CD14-positive monocyte (primary cell): ENCODE results near the gene FRMD3. TPM values are rescaled to one million over a fixed set of nuclear protein-coding genes. Genes with fewer than 3 reads are reported as not detected.

Source experiments
- DNase-seq, 3 donors: peaks; one replicate each; pipeline ENCODE4 v3.0.0-alpha.2; 2011 to 2022
- H2AFZ ChIP-seq: 2 replicates; pipeline ENCODE4 v1.6.0; 2012; ENCODE audit warnings: mild to moderate bottlenecking, low read depth, low read length, inconsistent platforms; ENCODE audit not compliant: insufficient read depth, poor library complexity, severe bottlenecking
- H3K27ac ChIP-seq, 2 donors: 1 replicate in 1 of 2; 2 replicates in 1 of 2; pipeline ENCODE4 v1.5.1; 2012 to 2013; ENCODE audit warnings: low read length in 2 of 2, control low read depth in 1 of 2, inconsistent platforms in 1 of 2, low read depth in 1 of 2, mild to moderate bottlenecking in 1 of 2
- H3K27me3 ChIP-seq, 2 donors: one replicate each; pipeline versions ENCODE4 v1.6.0 to v1.6.1; 2011 to 2013; ENCODE audit warnings: low read length in 2 of 2; ENCODE audit not compliant: control insufficient read depth in 2 of 2, insufficient read depth in 2 of 2
- H3K36me3 ChIP-seq, 2 donors: replicated peaks in 1 of 2; 1 replicate in 1 of 2; 2 replicates in 1 of 2; pipeline versions ENCODE4 v1.5.1 to v1.6.1; 2012 to 2013; ENCODE audit warnings: low read length in 2 of 2, control low read depth in 1 of 2, inconsistent platforms in 1 of 2, mild to moderate bottlenecking in 1 of 2; ENCODE audit not compliant: insufficient read depth in 2 of 2, control insufficient read depth in 1 of 2
- H3K4me1 ChIP-seq, 2 donors: 1 replicate in 1 of 2; 2 replicates in 1 of 2; pipeline versions ENCODE4 v1.5.1 to v1.6.1; 2012 to 2013; ENCODE audit warnings: low read length in 2 of 2, control low read depth in 1 of 2, inconsistent platforms in 1 of 2, mild to moderate bottlenecking in 1 of 2, moderate library complexity in 1 of 2; ENCODE audit not compliant: insufficient read depth in 2 of 2, control insufficient read depth in 1 of 2
- H3K4me2 ChIP-seq: replicated peaks from 2 replicates; pipeline ENCODE3; 2012; ENCODE audit warnings: low read length, moderate library complexity, mild to moderate bottlenecking; ENCODE audit not compliant: poor library complexity, severe bottlenecking; ENCODE audit errors: extremely low read depth
- H3K4me3 ChIP-seq, 3 experiments: fragments of 200-600 bp in 1 of 3; sonication (generic) in 1 of 3; replicated peaks in 1 of 3; 1 replicate in 2 of 3; 2 replicates in 1 of 3; pipeline ENCODE4 v1.5.1; 2011 to 2013; ENCODE audit warnings: low read length in 3 of 3, mild to moderate bottlenecking in 3 of 3, control low read depth in 2 of 3, low read depth in 2 of 3, inconsistent platforms in 1 of 3, moderate library complexity in 1 of 3
- H3K79me2 ChIP-seq: 2 replicates; pipeline ENCODE4 v1.6.0; 2012; ENCODE audit warnings: mild to moderate bottlenecking, control low read depth, inconsistent platforms, low read length, moderate library complexity; ENCODE audit not compliant: insufficient read depth
- H3K9ac ChIP-seq: 2 replicates; pipeline ENCODE4 v1.6.0; 2017; ENCODE audit warnings: low read length, mild to moderate bottlenecking; ENCODE audit not compliant: insufficient read depth, poor library complexity, severe bottlenecking
- H3K9me3 ChIP-seq, 2 donors: replicated peaks in 1 of 2; 1 replicate in 1 of 2; 2 replicates in 1 of 2; pipeline versions ENCODE4 v1.5.1 to v1.6.1; 2012 to 2013; ENCODE audit warnings: low read length in 2 of 2, control low read depth in 1 of 2; ENCODE audit not compliant: control insufficient read depth in 1 of 2, insufficient read depth in 1 of 2
- H4K20me1 ChIP-seq: 2 replicates; pipeline ENCODE4 v1.6.0; 2012; ENCODE audit warnings: mild to moderate bottlenecking, low read length, control low read depth, moderate library complexity; ENCODE audit not compliant: insufficient read depth
- H3K27ac Mint-ChIP-seq, 7 donors: one replicate each; pipeline ENCODE4 v1.8.0; 2020; ENCODE audit warnings: mild to moderate bottlenecking in 7 of 7, mixed read lengths in 7 of 7, moderate library complexity in 6 of 7, inconsistent platforms in 2 of 7
- H3K27me3 Mint-ChIP-seq, 3 donors: one replicate each; pipeline ENCODE4 v1.8.0; 2021 to 2022; ENCODE audit warnings: low read depth in 3 of 3, mild to moderate bottlenecking in 3 of 3, mixed read lengths in 3 of 3, moderate library complexity in 3 of 3, inconsistent platforms in 1 of 3
- H3K36me3 Mint-ChIP-seq, 2 donors: one replicate each; pipeline ENCODE4 v1.8.0; 2020; ENCODE audit warnings: mixed read lengths in 2 of 2, inconsistent platforms in 1 of 2, mild to moderate bottlenecking in 1 of 2
- H3K4me1 Mint-ChIP-seq: one replicate; pipeline ENCODE4 v1.8.0; 2020; ENCODE audit warnings: mild to moderate bottlenecking, mixed read lengths
- H3K4me3 Mint-ChIP-seq, 2 donors: one replicate each; pipeline ENCODE4 v1.8.0; 2020; ENCODE audit warnings: mild to moderate bottlenecking in 2 of 2, mixed read lengths in 2 of 2, moderate library complexity in 1 of 2
- H3K9me3 Mint-ChIP-seq, 7 donors: one replicate each; pipeline ENCODE4 v1.8.0; 2020 to 2022; ENCODE audit warnings: mixed read lengths in 7 of 7, mild to moderate bottlenecking in 6 of 7, moderate library complexity in 6 of 7, inconsistent platforms in 2 of 7
- WGBS: methylation state at CpG from one replicate; pipeline ENCODE4 v1.1.5; 2013; ENCODE audit warnings: missing lambda C conversion rate; ENCODE audit not compliant: insufficient coverage; 5-methylcytosine and 5-hydroxymethylcytosine counted together
- intact Hi-C, 2 donors: fragments of 100-400 bp; cut with micrococcal nuclease; formaldehyde crosslinking; loops; one replicate each; pipeline versions ENCODE4 v1.15.0 to v1.15.1; 2023
- polyA plus RNA-seq, 3 donors: library from polyadenylated mRNA; depleted of rRNA in 1 of 3; unstranded in 2 of 3; stranded (reverse) in 1 of 3; fragments of 300-500 nt in 2 of 3; fragments of >200 nt in 1 of 3; fragmentation: Illumina TruSeq in 2 of 3; gene quantifications; 1 replicate in 2 of 3; 2 replicates in 1 of 3; pipeline ENCODE4 v1.2.3, GENCODE V29; 2012 to 2021
- TF ChIP-seq, protein P1 (sequence below): fragments of 200-600 bp; IDR thresholded peaks from one replicate; pipeline ENCODE4 v1.8.0; 2022; ENCODE audit warnings: antibody characterized with exemption, mild to moderate bottlenecking

FRMD3 gene
- polyA plus RNA-seq, 3 donors = 2.8 to 9.8 (median 4.2) TPM

DNA sequence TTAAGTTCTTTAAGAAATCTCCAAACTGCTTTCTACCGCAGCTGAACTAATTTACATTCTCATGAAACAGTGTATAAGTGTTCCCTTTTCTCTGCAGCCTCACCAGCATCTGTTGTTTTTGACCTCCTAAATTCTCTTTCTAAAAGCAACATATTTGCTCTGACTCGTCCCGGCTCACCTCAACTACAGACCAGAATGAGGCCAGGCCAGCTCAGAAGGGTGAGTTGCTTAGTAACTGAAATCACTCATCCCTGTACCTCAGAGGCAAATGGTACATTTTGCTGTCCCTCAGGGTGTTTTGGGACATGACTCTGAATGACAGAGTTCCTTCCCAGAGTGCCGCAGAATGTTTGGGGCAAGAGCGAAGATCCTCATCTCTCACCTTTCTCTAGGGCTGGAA, 127.5 kb downstream of the FRMD3 start:
- H3K4me2 ChIP-seq = no peak overlapping the region
- intact Hi-C loops = no loop called here
- H3K27ac Mint-ChIP-seq = no peak overlapping the region
- H3K27ac ChIP-seq = no peak overlapping the region
- 96% methylated on average over 4 of the region's 5 CpGs for WGBS
- no peaks in the 10 kb centered on the region for H3K36me3 ChIP-seq
- H3K27me3 ChIP-seq = no peaks in the 10 kb centered on the region
- no peak overlapping the region for H3K4me3 Mint-ChIP-seq
- peaks cover 0 to 3% (median 0%) of the 10 kb centered on the region in 3 donors for H3K27me3 Mint-ChIP-seq
- H3K9me3 Mint-ChIP-seq = peaks cover 9 to 26% (median 17%) of the 10 kb centered on the region in 7 donors
- H3K4me1 ChIP-seq = peaks cover 19 to 24% of the 10 kb centered on the region in 2 donors
- H3K9me3 ChIP-seq = peaks cover 6 to 24% of the 10 kb centered on the region in 2 donors
- H3K4me3 ChIP-seq = no peak overlapping the region
- H4K20me1 ChIP-seq = no peaks in the 10 kb centered on the region
- H3K79me2 ChIP-seq = no peaks in the 10 kb centered on the region
- H3K4me1 Mint-ChIP-seq = peaks cover 27% of the 10 kb centered on the region
- TF ChIP-seq, protein P1, sequence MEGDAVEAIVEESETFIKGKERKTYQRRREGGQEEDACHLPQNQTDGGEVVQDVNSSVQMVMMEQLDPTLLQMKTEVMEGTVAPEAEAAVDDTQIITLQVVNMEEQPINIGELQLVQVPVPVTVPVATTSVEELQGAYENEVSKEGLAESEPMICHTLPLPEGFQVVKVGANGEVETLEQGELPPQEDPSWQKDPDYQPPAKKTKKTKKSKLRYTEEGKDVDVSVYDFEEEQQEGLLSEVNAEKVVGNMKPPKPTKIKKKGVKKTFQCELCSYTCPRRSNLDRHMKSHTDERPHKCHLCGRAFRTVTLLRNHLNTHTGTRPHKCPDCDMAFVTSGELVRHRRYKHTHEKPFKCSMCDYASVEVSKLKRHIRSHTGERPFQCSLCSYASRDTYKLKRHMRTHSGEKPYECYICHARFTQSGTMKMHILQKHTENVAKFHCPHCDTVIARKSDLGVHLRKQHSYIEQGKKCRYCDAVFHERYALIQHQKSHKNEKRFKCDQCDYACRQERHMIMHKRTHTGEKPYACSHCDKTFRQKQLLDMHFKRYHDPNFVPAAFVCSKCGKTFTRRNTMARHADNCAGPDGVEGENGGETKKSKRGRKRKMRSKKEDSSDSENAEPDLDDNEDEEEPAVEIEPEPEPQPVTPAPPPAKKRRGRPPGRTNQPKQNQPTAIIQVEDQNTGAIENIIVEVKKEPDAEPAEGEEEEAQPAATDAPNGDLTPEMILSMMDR = no peak
- no peak overlapping the region for H3K9ac ChIP-seq
- DNase-seq = no peak
- H3K36me3 Mint-ChIP-seq = peaks cover 8 to 13% of the 10 kb centered on the region in 2 donors
- H2AFZ ChIP-seq = no peak overlapping the region

DNA sequence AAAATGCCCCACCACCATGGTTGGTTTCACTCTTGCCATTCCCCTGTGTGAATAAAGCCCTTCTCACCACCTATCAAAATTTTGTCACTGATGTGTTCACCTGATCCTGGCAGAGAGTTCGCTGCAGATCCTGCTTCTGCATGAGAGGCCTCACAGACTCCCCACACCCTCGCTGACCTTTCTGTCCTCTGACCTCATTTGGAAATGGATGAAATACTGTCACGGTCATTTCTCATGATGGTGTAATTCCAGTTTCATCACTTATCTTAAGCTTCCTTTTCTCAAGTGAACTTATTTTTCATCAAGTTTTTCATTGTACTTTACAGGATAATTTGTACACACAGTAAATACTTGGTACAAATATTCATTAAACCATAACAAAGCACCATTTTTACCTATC, 131.3 kb downstream of the FRMD3 start:
- peak; percentile 71 to 76 (median 75) for DNase-seq
- peak overlapping the region in 1 of 2 donors; percentile 78 for H3K27ac ChIP-seq
- no peaks in the 10 kb centered on the region for H3K27me3 Mint-ChIP-seq
- peak overlapping the region in 1 of 2 donors; percentile 47 for H3K4me3 Mint-ChIP-seq
- intact Hi-C loops = loop anchor here in 1 of 2 donors (10.0 kb wide), 1 partner anchor 68 kb away; no protein-coding TSS in a partner anchor
- H3K27me3 ChIP-seq = no peaks in the 10 kb centered on the region
- H4K20me1 ChIP-seq = no peaks in the 10 kb centered on the region
- H3K36me3 ChIP-seq = no peaks in the 10 kb centered on the region
- peak overlapping the region; percentile 52 to 93 (median 83) for H3K27ac Mint-ChIP-seq
- peak overlapping the region; percentile 48 for H3K4me2 ChIP-seq
- no peak overlapping the region for H2AFZ ChIP-seq
- H3K36me3 Mint-ChIP-seq = peaks cover 2 to 6% of the 10 kb centered on the region in 2 donors
- H3K79me2 ChIP-seq = no peaks in the 10 kb centered on the region
- TF ChIP-seq, protein P1 = no peak
- WGBS = 50% methylated on average over 1 of the region's 3 CpGs
- H3K9me3 Mint-ChIP-seq = peaks cover 9 to 23% (median 13%) of the 10 kb centered on the region in 7 donors
- peaks cover 19 to 26% of the 10 kb centered on the region in 2 donors for H3K4me1 ChIP-seq
- no peak overlapping the region for H3K9ac ChIP-seq
- H3K9me3 ChIP-seq = peaks cover 6 to 19% of the 10 kb centered on the region in 2 donors
- H3K4me3 ChIP-seq = peak overlapping the region in 1 of 3 experiments; percentile 42
- H3K4me1 Mint-ChIP-seq = peaks cover 35% of the 10 kb centered on the region
